Stimulated activated naive CD8-positive, alpha-beta T cell treated with anti-CD3 and anti-CD28 coated beads, Interleukin-15, Interleukin-2, amounts not matched to agents 100 U/mL and 50 U/mL, for 24 hours (primary cell): ENCODE data around the gene VWA7.

Experiments
- ATAC-seq: fragments of 150-1000 bp; cut with Tn5 transposase; one replicate; pipeline ENCODE4 v1.10.0; 2021
- DNase-seq: peaks from one replicate; pipeline ENCODE4 v3.0.0; 2021

Gene VWA7

DNA sequence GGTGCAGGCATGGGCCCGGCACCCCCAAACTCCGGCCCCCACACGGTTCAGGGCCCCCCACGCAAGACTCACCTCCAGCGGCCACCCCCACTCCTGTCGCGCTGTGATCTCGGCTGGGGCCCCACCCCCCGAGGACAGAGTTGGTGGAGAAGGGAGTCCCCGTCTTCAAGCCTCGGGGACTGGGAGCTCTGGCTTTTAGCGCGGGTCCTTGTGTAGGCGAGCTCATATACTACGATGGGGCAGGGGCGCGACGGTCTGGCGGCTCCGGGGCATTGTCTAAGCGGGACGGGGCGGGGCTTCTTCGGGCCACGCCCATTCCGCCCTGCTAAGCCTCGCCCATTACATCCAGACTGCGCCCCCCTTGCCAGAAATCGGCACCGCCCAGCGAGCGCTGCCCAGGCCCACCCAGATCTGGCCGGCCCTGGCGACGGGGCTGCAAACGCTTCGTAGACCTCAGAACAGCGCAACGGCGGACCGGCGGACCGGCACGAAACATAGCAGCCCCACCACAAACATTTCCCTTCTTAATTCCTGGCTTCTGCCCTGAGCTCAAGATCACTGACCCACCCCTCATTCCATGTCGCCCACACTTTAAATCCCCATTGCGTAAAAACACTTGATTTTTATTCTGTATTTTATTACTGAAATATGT lies 47.0 kb downstream of the VWA7 start:
- DNase-seq (peak; percentile 82), ATAC-seq (peak; percentile 60)

DNA sequence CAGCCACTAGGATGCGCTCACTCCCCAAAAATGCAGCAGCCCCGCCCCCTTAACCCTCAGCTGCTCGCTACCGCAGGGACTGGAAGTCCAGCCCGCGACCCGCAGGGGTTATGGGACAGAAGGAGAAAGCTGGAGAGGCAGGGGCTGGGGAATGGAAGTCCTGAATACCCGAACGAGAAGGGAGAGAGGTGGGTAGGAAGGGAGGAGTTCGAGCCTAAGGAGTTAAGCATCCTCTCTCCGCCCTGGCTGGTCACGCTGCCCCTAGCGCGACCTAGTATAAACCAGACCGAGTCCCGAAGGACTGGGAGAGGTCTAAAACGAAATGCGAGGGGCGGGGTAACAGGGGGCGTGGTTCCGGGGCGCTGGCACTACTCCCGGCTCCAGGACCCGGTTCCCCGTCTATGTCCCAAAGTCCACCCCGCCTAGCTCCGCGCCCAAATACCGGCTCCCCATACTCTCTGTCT lies 47.6 kb downstream of the VWA7 start:
- ATAC-seq (peak; percentile 61), DNase-seq (peak; percentile 85)

DNA sequence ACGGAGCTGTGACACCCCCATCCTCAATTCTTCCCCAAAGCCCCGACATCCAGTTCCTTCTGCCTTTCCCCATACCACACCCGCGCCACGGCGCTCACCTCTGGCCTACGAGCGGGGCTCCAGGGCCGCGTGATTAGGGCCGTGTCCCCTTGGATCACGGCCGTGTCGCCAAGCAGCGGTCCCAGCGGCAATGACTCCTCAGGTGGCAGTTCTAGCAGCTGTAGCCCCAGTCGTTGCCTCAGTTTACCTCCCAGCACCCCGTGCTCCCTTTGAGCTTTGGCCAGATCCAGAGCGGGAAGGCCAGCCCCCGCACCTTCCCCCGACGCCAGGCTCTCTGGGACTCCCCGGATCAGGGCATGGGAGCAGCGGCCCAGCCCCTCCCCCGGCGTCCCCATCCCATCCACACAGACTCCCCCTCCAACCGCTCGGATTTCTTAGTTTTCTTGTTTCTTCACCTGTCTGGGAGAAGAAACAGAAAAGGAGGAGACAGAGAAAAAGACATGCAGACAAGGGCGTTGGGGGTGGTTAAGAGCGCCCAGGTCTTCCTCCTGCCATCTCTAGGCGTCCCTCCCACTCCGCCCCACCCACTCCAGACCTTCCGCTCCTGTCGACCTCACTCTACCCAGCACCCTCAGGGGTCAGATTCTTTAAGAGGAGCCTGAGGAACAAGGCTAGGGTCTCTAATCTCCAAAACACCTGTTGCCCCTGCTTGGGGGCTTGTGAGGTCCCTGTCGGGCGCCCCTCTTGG lies 48.2 kb downstream of the VWA7 start, which contains the start of gene DDAH2:
TSS of gene DDAH2 (minus strand) at position 533 of the 748 bp plus-strand sequence. CDS start at position 395, 138 bp downstream.
- ATAC-seq (no peak), DNase-seq (no peak)

DNA sequence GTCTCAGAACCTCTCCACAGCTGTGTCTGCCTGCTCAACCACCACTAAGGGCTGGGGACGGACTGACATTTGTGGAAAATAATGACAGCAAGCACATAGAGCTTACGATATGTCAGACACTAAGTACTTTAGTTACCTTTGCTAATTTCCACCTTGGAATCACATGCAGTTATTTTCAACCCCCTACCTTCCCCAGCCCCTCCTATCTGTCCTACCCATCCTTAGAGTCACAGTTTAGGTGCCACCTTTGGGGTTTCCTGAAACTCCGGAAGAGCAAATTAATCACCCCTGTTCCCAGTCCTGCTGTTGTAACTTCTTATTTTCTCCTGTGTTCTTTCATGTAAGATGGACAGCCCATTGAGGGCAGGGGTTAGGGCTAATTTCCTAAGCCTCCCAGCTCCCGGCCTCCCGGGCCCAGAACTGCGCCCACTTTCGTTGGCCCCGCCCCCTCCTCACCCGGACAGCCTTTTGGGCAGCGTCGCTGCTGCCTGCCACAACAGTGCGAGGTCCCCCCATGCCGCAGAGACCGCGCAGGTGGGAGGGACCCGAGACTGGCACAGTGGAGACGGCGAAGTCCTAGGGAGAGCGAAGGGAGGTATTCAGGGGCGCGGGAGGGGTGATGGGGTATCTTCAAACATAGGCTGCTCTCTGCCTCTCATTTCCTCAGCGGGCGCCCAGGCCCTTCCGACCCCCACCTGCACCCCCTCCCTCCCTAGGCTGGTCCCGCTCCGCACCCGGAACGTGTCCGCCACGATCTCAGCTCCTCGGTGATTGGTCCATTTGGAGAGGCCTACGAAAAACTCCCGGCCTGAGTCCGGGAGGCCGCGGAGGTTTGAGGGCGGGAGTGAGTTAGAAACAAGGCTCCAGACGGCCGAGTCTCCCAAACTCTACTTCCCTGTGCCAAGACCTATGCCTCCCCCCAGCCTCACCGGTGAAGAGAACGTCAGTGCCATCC lies 49.1 kb downstream of the VWA7 start:
- ATAC-seq (no peak), DNase-seq (no peak)

DNA sequence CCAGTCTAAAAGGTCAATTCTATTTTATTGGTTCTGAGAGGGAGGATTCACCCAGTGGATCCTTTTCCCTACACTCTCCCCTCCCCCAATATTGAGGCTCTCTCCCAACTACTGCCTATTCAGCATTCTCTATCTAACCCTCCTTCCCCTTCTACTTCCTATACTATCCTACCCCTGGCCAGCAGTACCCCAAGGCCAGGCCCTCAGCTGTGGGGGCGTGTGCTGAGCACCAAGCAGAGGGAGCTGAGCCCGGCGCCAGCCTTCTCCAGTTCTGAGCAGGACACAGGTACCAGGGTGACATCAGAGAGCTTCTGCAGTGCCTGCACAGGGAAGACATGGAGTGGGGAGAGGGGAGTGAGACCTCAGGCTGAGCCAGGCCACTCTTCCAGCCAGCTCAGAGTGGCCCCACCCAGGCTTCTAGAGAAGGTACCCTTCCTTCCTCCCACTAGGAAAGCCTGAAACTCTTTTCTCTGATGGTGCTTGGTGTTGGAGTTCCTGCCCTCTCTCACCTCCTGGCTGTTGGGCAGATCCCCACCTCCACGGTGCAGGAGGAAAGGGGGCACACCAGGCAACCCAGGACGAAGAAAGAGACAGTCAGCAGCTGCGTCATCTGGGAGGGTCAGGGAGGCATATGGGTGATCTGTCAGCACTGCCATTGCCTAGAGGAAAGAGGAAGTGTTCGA lies 50.0 kb downstream of the VWA7 start:
- peak; percentile 51 for ATAC-seq
- DNase-seq: peak; percentile 45

DNA sequence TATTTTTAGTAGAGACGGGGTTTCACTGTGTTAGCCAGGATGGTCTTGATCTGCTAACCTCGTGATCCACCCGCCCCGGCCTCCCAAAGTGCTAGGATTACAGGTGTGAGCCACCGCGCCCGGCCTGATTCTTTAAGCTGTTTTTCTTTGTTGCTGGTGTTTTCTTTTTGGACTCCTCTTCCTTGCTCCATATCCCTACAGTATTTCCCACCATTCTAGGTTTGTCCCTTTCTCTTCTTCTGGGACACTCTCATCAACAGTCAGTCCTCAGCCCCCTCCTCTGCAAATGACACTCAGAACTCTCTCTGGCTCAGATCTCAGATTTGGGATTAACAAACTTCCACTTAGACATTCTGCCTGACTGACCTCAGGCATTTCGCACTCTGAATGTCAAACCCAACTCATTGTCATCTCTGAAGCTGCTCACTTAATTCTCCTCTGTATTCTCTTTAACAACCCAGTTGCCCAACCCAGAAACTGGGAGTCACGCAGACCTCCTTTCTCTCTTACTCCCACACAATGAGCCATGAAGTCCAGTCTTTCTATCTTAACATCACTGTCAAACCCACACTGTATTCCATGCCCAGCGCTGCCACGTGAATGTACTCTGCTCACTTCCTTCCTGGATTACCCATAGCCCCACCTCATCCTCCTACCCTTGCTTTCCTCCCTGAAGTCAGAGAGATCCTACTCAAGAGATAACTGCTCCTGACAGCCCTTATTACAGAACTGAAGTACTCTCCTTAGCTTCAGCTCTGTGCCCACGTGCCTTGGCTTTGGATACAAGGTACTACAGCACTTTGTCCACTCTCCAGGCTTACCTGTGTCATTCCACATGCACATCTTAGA lies 51.4 kb downstream of the VWA7 start:
- ATAC-seq: no peak
- no peak for DNase-seq

DNA sequence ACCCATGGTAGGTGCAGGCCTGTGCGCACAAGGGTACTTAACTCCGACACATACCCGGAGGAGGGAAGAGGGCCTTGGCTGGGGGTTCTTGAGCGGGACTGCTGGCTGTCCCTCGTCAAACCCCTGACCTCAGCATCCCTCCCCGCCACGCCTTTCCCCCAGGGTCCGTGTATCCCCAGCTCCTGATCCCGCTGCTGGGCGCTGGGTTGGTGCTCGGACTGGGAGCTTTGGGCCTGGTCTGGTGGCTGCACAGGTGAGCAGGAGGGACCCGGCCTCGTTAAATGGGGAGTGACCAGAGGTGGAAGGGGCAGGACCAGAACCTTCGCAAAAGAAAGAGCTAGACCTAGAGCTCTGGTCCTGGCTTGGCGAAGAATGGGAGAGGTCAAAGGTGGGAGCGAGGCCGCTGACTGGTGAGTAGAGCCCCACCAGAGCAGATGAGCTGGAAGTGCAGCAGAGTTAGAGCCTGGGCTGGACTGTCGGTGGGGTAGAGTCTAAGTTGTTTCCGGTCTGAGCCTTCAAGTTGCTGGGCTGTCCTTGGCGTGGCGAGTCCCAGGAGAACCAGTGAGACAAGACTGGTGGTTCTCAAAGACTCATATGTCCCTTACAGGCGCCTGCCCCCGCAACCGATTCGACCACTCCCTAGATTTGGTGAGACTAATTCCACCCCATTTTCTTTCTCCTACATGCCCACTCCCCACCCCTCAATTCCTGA lies 53.0 kb downstream of the VWA7 start:
- DNase-seq (no peak), ATAC-seq (no peak)

DNA sequence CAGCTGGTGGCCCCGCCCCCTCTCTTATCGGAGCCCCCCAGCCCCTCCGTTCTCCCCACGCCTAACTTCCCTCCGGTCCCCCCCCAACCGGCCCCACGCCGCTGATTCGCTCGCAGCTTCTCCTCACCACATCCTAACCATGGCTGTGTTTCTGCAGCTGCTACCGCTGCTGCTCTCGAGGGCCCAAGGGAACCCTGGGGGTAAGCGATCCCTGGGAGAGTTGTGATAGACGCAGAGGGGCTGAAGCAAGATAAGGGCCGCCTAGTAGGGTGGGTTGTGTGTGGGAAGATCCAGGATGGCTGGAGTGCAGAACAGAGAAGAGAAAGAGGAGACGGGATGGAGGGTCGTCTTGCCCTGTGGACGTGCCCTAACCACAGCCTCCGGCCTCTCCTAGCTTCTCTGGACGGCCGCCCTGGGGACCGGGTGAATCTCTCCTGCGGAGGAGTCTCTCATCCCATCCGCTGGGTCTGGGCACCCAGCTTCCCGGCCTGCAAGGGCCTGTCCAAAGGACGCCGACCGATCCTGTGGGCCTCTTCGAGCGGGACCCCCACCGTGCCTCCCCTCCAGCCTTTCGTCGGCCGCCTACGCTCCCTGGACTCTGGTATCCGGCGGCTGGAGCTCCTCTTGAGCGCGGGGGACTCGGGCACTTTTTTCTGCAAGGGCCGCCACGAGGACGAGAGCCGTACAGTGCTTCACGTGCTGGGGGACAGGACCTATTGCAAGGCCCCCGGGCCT lies 53.7 kb downstream of the VWA7 start, which contains the start of gene MPIG6B:
TSS of gene MPIG6B (plus strand) at position 129 of the 735 bp plus-strand sequence. CDS start at position 140, 11 bp downstream.
- ATAC-seq: no peak

DNA sequence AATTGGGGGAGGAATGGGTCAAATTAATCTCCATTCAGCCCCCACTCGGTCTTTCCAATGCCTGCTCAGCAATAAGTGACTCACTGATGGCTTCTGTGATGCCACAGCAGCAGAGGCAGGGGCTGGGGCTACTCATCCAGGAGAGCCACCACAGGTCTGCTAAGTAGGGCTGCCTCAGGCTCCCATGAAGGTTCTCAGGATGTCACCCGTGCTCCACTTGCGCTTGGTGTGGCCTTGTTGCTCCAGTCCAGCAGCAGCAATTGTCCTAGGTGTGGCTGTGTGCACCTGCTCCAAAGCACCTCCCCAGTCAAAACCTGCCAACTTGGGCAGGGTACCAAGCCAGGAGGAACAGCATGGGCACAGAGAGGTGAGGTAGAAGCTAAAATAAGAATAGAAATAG lies 55.0 kb downstream of the VWA7 start:
- ATAC-seq (peak; percentile 37), DNase-seq (no peak)

More for the DNA sequence above, 53.7 kb downstream of the VWA7 start, which contains the start of gene MPIG6B:
- DNase-seq: no peak

DNA sequence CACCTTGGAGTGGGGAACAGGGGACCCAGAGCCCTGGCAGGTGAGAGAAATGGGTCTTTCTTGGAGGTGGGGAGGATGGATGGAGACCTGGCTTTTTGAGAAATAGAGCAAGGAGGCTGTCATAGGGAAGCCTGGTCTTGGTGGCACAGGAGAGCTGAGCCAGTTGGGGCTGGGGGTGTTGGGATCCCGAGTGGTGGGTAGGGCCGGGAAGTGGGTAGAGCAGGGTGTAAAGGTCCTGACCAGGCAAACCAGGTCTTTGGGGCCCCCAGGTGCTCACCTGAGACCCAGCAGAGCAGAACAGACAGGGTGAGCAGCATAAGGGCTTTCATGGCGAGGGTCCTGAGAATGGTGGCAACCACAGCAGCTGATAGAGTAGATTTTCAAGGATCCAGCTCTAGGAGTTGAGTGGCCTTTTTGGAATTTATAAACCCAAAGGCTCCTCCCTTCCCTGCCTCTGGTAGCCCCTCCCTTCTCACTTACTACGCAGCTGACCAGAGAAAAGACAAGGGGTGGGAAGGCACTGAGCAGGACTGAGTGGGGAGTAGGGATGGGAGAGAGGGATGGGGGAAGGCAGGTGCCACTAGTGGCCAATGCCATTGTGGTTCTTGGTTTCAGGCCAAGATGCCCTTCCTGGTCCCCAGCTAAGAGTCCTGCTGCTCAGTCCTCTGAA lies 55.6 kb downstream of the VWA7 start, which contains the start of gene LY6G6C:
TSS of gene LY6G6C (minus strand) at position 396 of the 670 bp plus-strand sequence. CDS start at position 329, 67 bp downstream.
- DNase-seq: no peak
- ATAC-seq: no peak

DNA sequence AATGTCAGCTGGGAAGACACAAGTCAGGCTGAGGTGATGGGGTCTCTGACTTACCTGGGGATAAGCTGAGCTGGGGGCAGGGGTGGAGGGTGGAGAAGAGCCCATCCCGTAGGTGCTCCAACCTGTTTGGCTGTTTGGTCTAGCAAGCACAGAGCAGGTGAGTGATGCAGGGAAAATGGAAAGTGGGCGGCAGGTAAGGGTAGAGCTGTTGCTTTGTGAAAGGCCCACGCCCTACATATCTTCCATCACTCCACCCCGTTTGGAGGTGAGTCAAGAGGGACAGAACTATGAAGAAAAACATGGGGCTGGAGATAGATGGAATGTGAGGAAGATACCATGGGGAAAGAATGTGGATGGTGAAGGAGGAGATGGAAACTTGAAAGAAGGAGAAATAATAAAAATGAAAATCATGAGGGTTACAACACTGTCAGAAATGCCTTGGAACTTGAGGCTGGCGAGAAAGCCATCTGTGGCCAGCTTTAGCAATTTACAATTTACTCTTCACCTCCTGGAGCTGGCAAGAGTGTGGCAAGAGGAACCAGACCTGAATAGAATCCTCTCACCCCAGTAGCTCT lies 56.8 kb downstream of the VWA7 start:
- ATAC-seq: no peak
- DNase-seq: no peak

DNA sequence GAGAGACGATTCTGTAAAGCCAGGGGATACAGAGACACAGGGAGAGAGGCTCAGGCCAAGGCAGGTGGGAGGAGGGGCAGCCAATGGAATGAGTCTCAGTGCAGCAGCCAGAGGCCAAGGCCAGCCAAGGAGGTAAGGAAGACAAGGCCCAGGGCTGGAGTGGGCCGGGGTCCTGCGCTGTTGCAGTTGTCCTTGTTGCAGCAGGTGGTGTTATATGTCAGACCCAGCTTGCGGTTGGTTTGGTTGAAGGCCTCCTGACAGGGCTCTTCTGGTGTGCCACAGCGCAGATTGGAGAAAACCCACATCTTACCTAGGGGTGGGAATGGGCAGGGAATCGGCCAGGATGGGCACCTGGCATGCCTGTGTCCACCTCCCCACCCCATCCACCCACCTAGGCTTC lies 58.1 kb downstream of the VWA7 start:
- no peak for DNase-seq
- no peak for ATAC-seq

DNA sequence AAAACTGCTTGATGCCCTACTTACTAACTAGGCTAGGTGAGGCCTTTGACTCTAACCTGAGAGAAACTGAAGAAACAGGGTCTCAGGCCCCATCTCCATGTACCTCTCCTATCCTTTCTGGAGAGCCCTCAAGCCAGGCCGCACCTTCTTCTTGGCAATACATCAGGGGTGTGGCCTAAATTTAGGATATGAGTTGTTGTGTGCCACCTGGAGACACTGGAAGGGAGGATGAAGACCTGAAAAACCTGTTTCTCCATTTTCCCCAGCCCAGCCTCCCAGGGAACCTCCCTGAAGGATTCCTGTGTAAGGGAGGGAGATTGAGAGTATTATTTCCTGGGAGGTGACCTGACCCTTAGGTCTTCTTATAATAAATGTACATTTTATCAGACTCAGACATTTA lies 58.9 kb downstream of the VWA7 start:
- DNase-seq (no peak), ATAC-seq (no peak)

DNA sequence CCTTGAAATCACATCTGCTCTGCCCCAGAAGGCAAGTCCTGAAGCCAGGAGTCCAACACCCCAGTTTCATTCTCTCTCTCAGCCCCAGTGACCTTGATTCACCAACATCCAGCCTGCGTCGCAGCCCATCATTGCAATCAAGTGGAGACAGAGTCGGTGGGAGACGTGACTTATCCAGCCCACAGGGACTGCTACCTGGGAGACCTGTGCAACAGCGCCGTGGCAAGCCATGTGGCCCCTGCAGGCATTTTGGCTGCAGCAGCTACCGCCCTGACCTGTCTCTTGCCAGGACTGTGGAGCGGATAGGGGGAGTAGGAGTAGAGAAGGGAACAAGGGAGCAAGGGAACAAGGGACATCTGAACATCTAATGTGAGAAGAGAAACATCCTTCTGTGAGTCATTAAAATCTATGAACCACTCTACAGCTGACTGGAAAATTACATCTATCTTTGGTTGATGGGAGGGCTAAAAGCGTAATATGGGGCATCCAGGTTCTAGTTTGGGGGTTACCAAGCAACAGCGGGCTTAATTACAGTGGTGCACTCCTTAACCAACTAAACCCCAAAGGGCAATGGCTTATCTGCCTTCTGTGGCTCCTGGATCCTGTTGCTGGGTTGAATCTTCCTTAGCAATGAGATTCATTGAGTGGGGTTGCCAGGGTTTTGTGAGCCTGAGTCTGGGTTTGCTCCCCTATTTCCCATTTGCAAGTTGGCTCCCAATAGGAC lies 59.5 kb downstream of the VWA7 start:
- DNase-seq: no peak

More for the DNA sequence above, 59.5 kb downstream of the VWA7 start:
- no peak for ATAC-seq
